Measurements from ENCODE around the gene PGD.

GRCh38 chr1:10407201-10407600, 8.3 kb downstream of the PGD start:
- TF ChIP-seq CEBPB (IDR thresholded peaks at IDR 0.05; ENCODE audit: borderline replicate concordance, low read depth, low read length) (no peak), HNRNPUL1 (IDR thresholded peaks at IDR 0.05; ENCODE audit: low read depth, low read length) (no peak), ZNF292 (CRISPR knock-in tag; IDR thresholded peaks at IDR 0.05; ENCODE audit: borderline replicate concordance, low read depth) (no peak), ZNF383 (CRISPR knock-in tag; IDR thresholded peaks at IDR 0.05; ENCODE audit: borderline replicate concordance) (no peak), MAZ (IDR thresholded peaks at IDR 0.05; ENCODE audit: borderline replicate concordance, low read depth, low read length) (no peak), MAZ (CRISPR knock-in tag; IDR thresholded peaks at IDR 0.05; ENCODE audit: low read depth) (no peak), HES4 (CRISPR knock-in tag; IDR thresholded peaks at IDR 0.05; ENCODE audit: borderline replicate concordance) (no peak), CSRNP1 (CRISPR knock-in tag; IDR thresholded peaks at IDR 0.05) (no peak), SIN3B (IDR thresholded peaks at IDR 0.05; ENCODE audit: low read length) (no peak), MED8 (CRISPR knock-in tag; IDR thresholded peaks at IDR 0.05; ENCODE audit: insufficient replicate concordance) (no peak), ADNP (CRISPR knock-in tag; IDR thresholded peaks at IDR 0.05) (no peak), BCLAF1 (IDR thresholded peaks at IDR 0.05) (no peak)
- TF ChIP-seq, protein P1, sequence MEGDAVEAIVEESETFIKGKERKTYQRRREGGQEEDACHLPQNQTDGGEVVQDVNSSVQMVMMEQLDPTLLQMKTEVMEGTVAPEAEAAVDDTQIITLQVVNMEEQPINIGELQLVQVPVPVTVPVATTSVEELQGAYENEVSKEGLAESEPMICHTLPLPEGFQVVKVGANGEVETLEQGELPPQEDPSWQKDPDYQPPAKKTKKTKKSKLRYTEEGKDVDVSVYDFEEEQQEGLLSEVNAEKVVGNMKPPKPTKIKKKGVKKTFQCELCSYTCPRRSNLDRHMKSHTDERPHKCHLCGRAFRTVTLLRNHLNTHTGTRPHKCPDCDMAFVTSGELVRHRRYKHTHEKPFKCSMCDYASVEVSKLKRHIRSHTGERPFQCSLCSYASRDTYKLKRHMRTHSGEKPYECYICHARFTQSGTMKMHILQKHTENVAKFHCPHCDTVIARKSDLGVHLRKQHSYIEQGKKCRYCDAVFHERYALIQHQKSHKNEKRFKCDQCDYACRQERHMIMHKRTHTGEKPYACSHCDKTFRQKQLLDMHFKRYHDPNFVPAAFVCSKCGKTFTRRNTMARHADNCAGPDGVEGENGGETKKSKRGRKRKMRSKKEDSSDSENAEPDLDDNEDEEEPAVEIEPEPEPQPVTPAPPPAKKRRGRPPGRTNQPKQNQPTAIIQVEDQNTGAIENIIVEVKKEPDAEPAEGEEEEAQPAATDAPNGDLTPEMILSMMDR (CRISPR knock-in tag; IDR thresholded peaks at IDR 0.05): no peak
